GF-D8 (cell line): Measurements from ENCODE around the gene ADAMTS12.
"Not testable (repeated sequence)": the region's sequence is repeated elsewhere in the genome, so short reads cannot be mapped to it uniquely, and the experiment has no call there.

Experiments
- DNase-seq: peaks from one replicate; lab custom pipeline; 2025; lab: John Stamatoyannopoulos, UW

Gene ADAMTS12

GRCh38 chr5:33891788-33892619 lies at the start of gene ADAMTS12:
ADAMTS12 (minus strand) TSS chr5:33891990; CDS start chr5:33891856, 134 bp downstream.
- DNase-seq = no peak

GRCh38 chr5:33941090-33941489 lies 49.3 kb upstream of the ADAMTS12 start:
- DNase-seq = no peak

- DNase-seq = no peak
Measured at GRCh38 chr5:33939556-33940262, 47.9 kb upstream of the ADAMTS12 start.

GRCh38 chr5:33938881-33939280 lies 47.1 kb upstream of the ADAMTS12 start:
- no peak for DNase-seq

- DNase-seq = no peak
Measured at GRCh38 chr5:33938507-33938796, 46.7 kb upstream of the ADAMTS12 start.

GRCh38 chr5:33937707-33938506 lies 46.1 kb upstream of the ADAMTS12 start:
- DNase-seq = no peak

GRCh38 chr5:33937017-33937706 lies 45.4 kb upstream of the ADAMTS12 start:
- no peak for DNase-seq

GRCh38 chr5:33936381-33937016 lies 44.7 kb upstream of the ADAMTS12 start, which contains the start of gene RXFP3:
RXFP3 (plus strand) TSS chr5:33936386; CDS start chr5:33936741, 355 bp downstream.
- no peak for DNase-seq

GRCh38 chr5:33936004-33936380 lies 44.2 kb upstream of the ADAMTS12 start:
- DNase-seq = no peak

GRCh38 chr5:33934176-33934575 lies 42.4 kb upstream of the ADAMTS12 start:
- DNase-seq = no peak

GRCh38 chr5:33933723-33934169 lies 42.0 kb upstream of the ADAMTS12 start:
- DNase-seq = no peak

- DNase-seq = no peak
Measured at GRCh38 chr5:33931136-33931535, 39.3 kb upstream of the ADAMTS12 start.

- no peak for DNase-seq
Measured at GRCh38 chr5:33929925-33930690, 38.3 kb upstream of the ADAMTS12 start.

- DNase-seq = no peak
Measured at GRCh38 chr5:33928283-33928682, 36.5 kb upstream of the ADAMTS12 start.

- DNase-seq = no peak
Measured at GRCh38 chr5:33927685-33928084, 35.9 kb upstream of the ADAMTS12 start.

- DNase-seq = no peak
Measured at GRCh38 chr5:33925278-33925677, 33.5 kb upstream of the ADAMTS12 start.

- DNase-seq = no peak
Measured at GRCh38 chr5:33921002-33921401, 29.2 kb upstream of the ADAMTS12 start.

GRCh38 chr5:33914844-33915243 lies 23.1 kb upstream of the ADAMTS12 start:
- DNase-seq = not testable (repeated sequence)

GRCh38 chr5:33906248-33906647 lies 14.5 kb upstream of the ADAMTS12 start:
- not testable (repeated sequence) for DNase-seq

GRCh38 chr5:33905381-33905780 lies 13.6 kb upstream of the ADAMTS12 start:
- no peak for DNase-seq

- DNase-seq = no peak
Measured at GRCh38 chr5:33903118-33903517, 11.3 kb upstream of the ADAMTS12 start.
